ENCODE results near the gene CAMTA1. TPM values are rescaled to one million over a fixed set of nuclear protein-coding genes. Genes with fewer than 3 reads are reported as not detected.
"Not testable (repeated sequence)": the region's sequence is repeated elsewhere in the genome, so short reads cannot be mapped to it uniquely, and the experiment has no call there.

Gene CAMTA1
- polyA plus RNA-seq, 1 donor (not counting 4 experiments of a cell fraction or from before 2014, with no cell fraction given) = 51.4 TPM

DNA sequence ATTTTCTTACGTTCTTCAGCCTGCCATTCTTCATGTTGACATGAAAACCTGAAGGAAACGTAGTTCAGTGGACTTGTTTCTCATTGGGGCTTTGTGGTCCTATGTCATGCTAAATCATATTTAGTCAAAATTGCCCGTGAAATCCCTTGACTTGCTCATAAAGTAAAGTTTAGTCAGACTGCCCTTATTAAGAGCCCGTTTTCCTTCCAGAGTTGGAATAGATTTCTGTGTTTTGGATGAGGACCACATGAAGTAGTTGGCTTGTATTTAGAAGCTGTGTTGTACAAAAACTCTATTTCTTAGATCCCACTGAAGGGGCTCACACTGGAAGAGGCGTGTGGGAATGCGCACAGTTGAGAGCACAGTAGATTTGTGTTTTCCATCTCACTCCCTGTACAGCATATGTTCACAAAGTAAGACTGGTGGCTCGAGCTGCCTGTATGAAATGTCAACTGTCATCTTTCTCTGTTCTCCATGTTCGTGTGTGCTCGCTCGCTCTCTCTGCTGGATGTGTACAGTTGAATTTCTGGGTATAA is 42.4 kb downstream of the CAMTA1 start:
- dilution Hi-C loops (cut with MboI; ENCODE audit: extremely low pct_ligation_motif_present, low sequenced_read_pairs) = no loop called here
- Histone ChIP-seq H3K36me3 (ENCODE audit: control insufficient read depth in 2 of 2, extremely low read depth in 1 of 2, insufficient read depth in 2 of 2, low read length in 2 of 2) (no peaks in the 10 kb centered on the region), H3K79me2 (ENCODE audit: control insufficient read depth, insufficient read depth, low read length) (peaks cover 7% of the 10 kb centered on the region), H3K9me3 (ENCODE audit: control insufficient read depth, low read depth, low read length) (no peaks in the 10 kb centered on the region), H3K9ac (ENCODE audit: control insufficient read depth, extremely low read depth, insufficient read depth, low read length) (no peak overlapping the region), H4K20me1 (ENCODE audit: control insufficient read depth, extremely low read depth, insufficient read depth, low read length) (no peaks in the 10 kb centered on the region), H3K4me2 (ENCODE audit: control insufficient read depth, extremely low read depth, insufficient read depth, low read depth, low read length) (no peak overlapping the region), H2AFZ (ENCODE audit: control insufficient read depth, low read length) (no peak overlapping the region), H3K27me3 (ENCODE audit: control insufficient read depth, extremely low read depth, insufficient read depth, low read length) (no peaks in the 10 kb centered on the region), H3K4me3 (ENCODE audit: control insufficient read depth in 2 of 3, extremely low read depth in 1 of 3, insufficient read depth in 2 of 3, low read depth in 1 of 3, low read length in 3 of 3) (no peak overlapping the region), H3K9me1 (ENCODE audit: control insufficient read depth, extremely low read depth, insufficient read depth, low read length) (no peaks in the 10 kb centered on the region), H3K27ac (ENCODE audit: control insufficient read depth, insufficient read depth, low read length) (no peak overlapping the region), H3K4me1 (ENCODE audit: control insufficient read depth, extremely low read depth, insufficient read depth, low read length) (no peaks in the 10 kb centered on the region)
- no peak for FAIRE-seq
- DNase-seq (ENCODE audit: low read depth, low spot score) = no peak
- TF ChIP-seq EZH2 (IDR thresholded peaks at IDR 0.05; ENCODE audit: low read length) (no peak), CTCF (optimal IDR thresholded peaks at IDR 0.05 in 1 of 3, IDR thresholded peaks at IDR 0.05 in 1 of 3, conservative IDR thresholded peaks at IDR 0.05 in 1 of 3; ENCODE audit: extremely low read depth in 1 of 3, insufficient read depth in 2 of 3, low read length in 3 of 3) (no peak)

DNA sequence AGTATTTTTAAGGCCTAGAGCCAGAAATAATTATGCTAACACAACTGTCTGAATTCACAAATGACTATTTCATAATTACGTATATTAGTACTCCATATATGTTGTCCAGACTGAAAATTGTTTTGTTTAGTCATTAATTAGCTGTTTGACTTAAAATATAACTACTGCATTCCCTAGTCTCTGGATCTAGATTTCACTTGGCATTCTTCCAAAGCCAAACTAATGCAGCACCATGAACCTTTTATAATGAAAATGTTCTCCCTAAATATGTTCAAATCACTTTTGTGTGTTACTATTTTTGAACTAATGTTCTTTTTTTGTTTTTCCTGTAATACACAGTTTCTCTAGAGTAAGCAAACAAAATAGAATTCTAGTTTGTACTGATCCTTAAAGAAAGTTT is 46.1 kb downstream of the CAMTA1 start:
- Histone ChIP-seq H3K4me3 (ENCODE audit: control insufficient read depth in 2 of 3, extremely low read depth in 1 of 3, insufficient read depth in 2 of 3, low read depth in 1 of 3, low read length in 3 of 3) (no peak overlapping the region), H3K9ac (ENCODE audit: control insufficient read depth, extremely low read depth, insufficient read depth, low read length) (no peak overlapping the region)
- dilution Hi-C loops (cut with MboI; ENCODE audit: extremely low pct_ligation_motif_present, low sequenced_read_pairs) = no loop called here

DNA sequence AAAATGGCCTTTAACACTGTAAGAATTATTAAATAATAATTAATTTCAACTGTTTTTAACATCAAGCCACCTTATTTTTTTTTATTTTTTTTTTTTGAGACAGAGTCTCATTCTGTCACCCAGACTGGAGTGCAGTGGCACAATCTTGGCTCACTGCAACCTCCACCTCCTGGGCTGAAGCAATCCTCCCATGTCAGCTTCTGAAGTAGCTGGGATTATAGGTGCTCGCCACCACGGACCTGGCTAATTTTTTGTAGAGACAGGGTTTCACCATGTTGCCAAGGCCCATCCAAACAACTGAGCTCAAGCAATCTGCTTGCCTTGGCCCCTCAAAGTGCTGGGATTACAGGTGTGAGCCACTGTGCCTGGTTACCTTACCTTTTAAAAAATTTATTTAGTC is 46.8 kb downstream of the CAMTA1 start:
- H2AFZ ChIP-seq (ENCODE audit: control insufficient read depth, low read length); FAIRE-seq; H3K4me1 ChIP-seq (ENCODE audit: control insufficient read depth, extremely low read depth, insufficient read depth, low read length); H3K9me3 ChIP-seq (ENCODE audit: control insufficient read depth, low read depth, low read length); H3K27me3 ChIP-seq (ENCODE audit: control insufficient read depth, extremely low read depth, insufficient read depth, low read length); H3K27ac ChIP-seq (ENCODE audit: control insufficient read depth, insufficient read depth, low read length); H3K4me2 ChIP-seq (ENCODE audit: control insufficient read depth, extremely low read depth, insufficient read depth, low read depth, low read length); H4K20me1 ChIP-seq (ENCODE audit: control insufficient read depth, extremely low read depth, insufficient read depth, low read length); H3K36me3 ChIP-seq (ENCODE audit: control insufficient read depth in 2 of 2, extremely low read depth in 1 of 2, insufficient read depth in 2 of 2, low read length in 2 of 2); H3K79me2 ChIP-seq (ENCODE audit: control insufficient read depth, insufficient read depth, low read length); H3K9me1 ChIP-seq (ENCODE audit: control insufficient read depth, extremely low read depth, insufficient read depth, low read length); H3K9ac ChIP-seq (ENCODE audit: control insufficient read depth, extremely low read depth, insufficient read depth, low read length); DNase-seq (ENCODE audit: low read depth, low spot score); H3K4me3 ChIP-seq (ENCODE audit: control insufficient read depth in 2 of 3, extremely low read depth in 1 of 3, insufficient read depth in 2 of 3, low read depth in 1 of 3, low read length in 3 of 3); dilution Hi-C loops (cut with MboI; ENCODE audit: extremely low pct_ligation_motif_present, low sequenced_read_pairs): not testable (repeated sequence)

More for the DNA sequence above, 46.1 kb downstream of the CAMTA1 start:
- no peak for FAIRE-seq
- Histone ChIP-seq H3K27ac (ENCODE audit: control insufficient read depth, insufficient read depth, low read length) (no peak overlapping the region), H2AFZ (ENCODE audit: control insufficient read depth, low read length) (no peak overlapping the region), H4K20me1 (ENCODE audit: control insufficient read depth, extremely low read depth, insufficient read depth, low read length) (no peaks in the 10 kb centered on the region), H3K9me1 (ENCODE audit: control insufficient read depth, extremely low read depth, insufficient read depth, low read length) (no peaks in the 10 kb centered on the region), H3K4me1 (ENCODE audit: control insufficient read depth, extremely low read depth, insufficient read depth, low read length) (no peaks in the 10 kb centered on the region), H3K79me2 (ENCODE audit: control insufficient read depth, insufficient read depth, low read length) (peaks cover 6% of the 10 kb centered on the region), H3K27me3 (ENCODE audit: control insufficient read depth, extremely low read depth, insufficient read depth, low read length) (no peaks in the 10 kb centered on the region), H3K9me3 (ENCODE audit: control insufficient read depth, low read depth, low read length) (no peaks in the 10 kb centered on the region), H3K36me3 (ENCODE audit: control insufficient read depth in 2 of 2, extremely low read depth in 1 of 2, insufficient read depth in 2 of 2, low read length in 2 of 2) (no peaks in the 10 kb centered on the region), H3K4me2 (ENCODE audit: control insufficient read depth, extremely low read depth, insufficient read depth, low read depth, low read length) (no peak overlapping the region)
- no peak for DNase-seq (ENCODE audit: low read depth, low spot score)
- no peak for TF ChIP-seq CTCF (optimal IDR thresholded peaks at IDR 0.05 in 1 of 3, IDR thresholded peaks at IDR 0.05 in 1 of 3, conservative IDR thresholded peaks at IDR 0.05 in 1 of 3; ENCODE audit: extremely low read depth in 1 of 3, insufficient read depth in 2 of 3, low read length in 3 of 3)
- no peak for TF ChIP-seq EZH2 (IDR thresholded peaks at IDR 0.05; ENCODE audit: low read length)

Measured in keratinocyte (primary cell).